Measurements from ENCODE around the gene TMA7.

The TMA7 gene

GRCh38 chr3:48446425-48447193 is 6.6 kb downstream of the TMA7 start, which contains the start of gene ATRIP:
Gene ATRIP, plus strand, starts transcription at chr3:48446737. Its CDS starts 109 bp downstream, at chr3:48446846.
- Histone ChIP-seq H3K36me3 (ENCODE audit: control insufficient read depth in 2 of 2, insufficient read depth in 1 of 2, low read length in 2 of 2) (peaks cover 12 to 48% of the 10 kb centered on the region in 2 experiments; a peak in 2 of 3 replicates), H3K9me3 (ENCODE audit: control insufficient read depth, insufficient read depth, low read depth, low read length) (no peaks in the 10 kb centered on the region), H3K4me1 (ENCODE audit: control insufficient read depth, insufficient read depth, low read length) (no peaks in the 10 kb centered on the region; the same call in 1 of the 2 replicates), H3K4me3 (ENCODE audit: low read depth, low read length) (peak within 1 kb of the TSS; percentile 99), H3K27ac (ENCODE audit: extremely low read depth, low read depth, low read length) (peak within 1 kb of the TSS; percentile 50; the same call in 1 of the 2 replicates)
- CTCF ChIA-PET: interaction anchor here (0.8 to 5.3 kb wide), 4 partner anchors 11 to 103 kb away, joined by 3 to 38 read pairs (median 4); no protein-coding TSS in a partner anchor
- POLR2A ChIA-PET: interaction anchor here (0.6 to 2.4 kb wide), 17 partner anchors 10 to 288 kb away, joined by 3 to 22 read pairs (median 4); partner anchors contain the start of genes IP6K2, PFKFB4 and ZNF589
- TF ChIP-seq PBX3 (CRISPR knock-in tag; IDR thresholded peaks at IDR 0.05) (peak; percentile 58; the same call in 1 of the 2 replicates), ZNF600 (tag by site-specific recombination; IDR thresholded peaks at IDR 0.05) (0 out of 2 replicates have a peak, but pooled peaks have one; percentile 4), ZNF311 (tag by site-specific recombination; IDR thresholded peaks at IDR 0.05; ENCODE audit: borderline replicate concordance) (no peak), ZSCAN30 (tag by site-specific recombination; IDR thresholded peaks at IDR 0.05) (0 out of 2 replicates have a peak, but pooled peaks have one; percentile 23), ZNF175 (tag by site-specific recombination; IDR thresholded peaks at IDR 0.05) (no peak), KLF8 (tag by site-specific recombination; IDR thresholded peaks at IDR 0.05) (peak; percentile 98), ZNF792 (tag by site-specific recombination; IDR thresholded peaks at IDR 0.05) (no peak), SP7 (tag by site-specific recombination; IDR thresholded peaks at IDR 0.05) (peak; percentile 36; the same call in 1 of the 2 replicates), ZEB2 (tag by site-specific recombination; IDR thresholded peaks at IDR 0.05) (peak; percentile 73), BCL11B (tag by site-specific recombination; IDR thresholded peaks at IDR 0.05; ENCODE audit: low read depth) (no peak), ZBTB8A (tag by site-specific recombination; IDR thresholded peaks at IDR 0.05) (no peak), OVOL3 (tag by site-specific recombination; IDR thresholded peaks at IDR 0.05) (0 out of 2 replicates have a peak, but pooled peaks have one; percentile 18), ZNF2 (tag by site-specific recombination; IDR thresholded peaks at IDR 0.05) (peak; percentile 17; the same call in 1 of the 2 replicates), KLF7 (tag by site-specific recombination; IDR thresholded peaks at IDR 0.05; ENCODE audit: borderline replicate concordance) (peak; percentile 97), ZSCAN18 (tag by site-specific recombination; IDR thresholded peaks at IDR 0.05) (no peak), ZBTB17 (tag by site-specific recombination; IDR thresholded peaks at IDR 0.05) (peak; percentile 90), ZNF398 (tag by site-specific recombination; IDR thresholded peaks at IDR 0.05) (0 out of 2 replicates have a peak, but pooled peaks have one; percentile 20), PRDM10 (tag by site-specific recombination; IDR thresholded peaks at IDR 0.05) (0 out of 2 replicates have a peak, but pooled peaks have one; percentile 7), ZNF501 (tag by site-specific recombination; IDR thresholded peaks at IDR 0.05) (peak; percentile 82), ZNF391 (tag by site-specific recombination; IDR thresholded peaks at IDR 0.05; ENCODE audit: borderline replicate concordance, low read depth) (peak; percentile 45; the same call in 1 of the 2 replicates), ZNF629 (tag by site-specific recombination; IDR thresholded peaks at IDR 0.05) (peak; percentile 36), ZNF335 (tag by site-specific recombination; conservative IDR thresholded peaks at IDR 0.05) (peak; percentile 57; the same call in 1 of the 2 replicates), KLF1 (tag by site-specific recombination; IDR thresholded peaks at IDR 0.05) (peak; percentile 94), ZNF660 (tag by site-specific recombination; IDR thresholded peaks at IDR 0.05) (peak; percentile 70; the same call in 1 of the 2 replicates), KLF9 (tag by site-specific recombination; IDR thresholded peaks at IDR 0.05; ENCODE audit: low read depth) (peak; percentile 81), KLF10 (tag by site-specific recombination; IDR thresholded peaks at IDR 0.05) (peak; percentile 87), KLF17 (tag by site-specific recombination; IDR thresholded peaks at IDR 0.05) (peak; percentile 72; the same call in 1 of the 2 replicates), SP3 (tag by site-specific recombination; IDR thresholded peaks at IDR 0.05) (peak; percentile 81)
